HG02623 (cell line): ENCODE measurements around the gene ANO10.
"Not testable (repeated sequence)": the region's sequence is repeated elsewhere in the genome, so short reads cannot be mapped to it uniquely, and the experiment has no call there.

Source experiments
- ATAC-seq: cut with Tn5 transposase; IDR thresholded peaks from one replicate; pipeline ENCODE4 v1.9.1; 2021; ENCODE audit warnings: moderate library complexity; ENCODE audit not compliant: unreplicated experiment

ANO10 gene

GRCh38 chr3:43484926-43485488 lies 136.8 kb downstream of the ANO10 start:
- ATAC-seq: no peak

GRCh38 chr3:43481375-43481774 lies 140.4 kb downstream of the ANO10 start:
- no peak for ATAC-seq

- ATAC-seq: not testable (repeated sequence)
These were observed 143.0 kb downstream of the ANO10 start for GRCh38 chr3:43478839-43479238.

GRCh38 chr3:43478118-43478785 lies 143.6 kb downstream of the ANO10 start:
- ATAC-seq: no peak

- ATAC-seq: no peak
These were observed 144.2 kb downstream of the ANO10 start for GRCh38 chr3:43477600-43477999.

- no peak for ATAC-seq
These were observed 148.1 kb downstream of the ANO10 start for GRCh38 chr3:43473737-43474136.

GRCh38 chr3:43473244-43473643 lies 148.6 kb downstream of the ANO10 start:
- ATAC-seq: no peak

GRCh38 chr3:43468133-43468532 lies 153.7 kb downstream of the ANO10 start:
- ATAC-seq: no peak

GRCh38 chr3:43465109-43465508 lies 156.7 kb downstream of the ANO10 start:
- ATAC-seq: no peak

GRCh38 chr3:43462566-43462965 lies 159.2 kb downstream of the ANO10 start:
- ATAC-seq: not testable (repeated sequence)

GRCh38 chr3:43461345-43461744 lies 160.5 kb downstream of the ANO10 start:
- no peak for ATAC-seq

- not testable (repeated sequence) for ATAC-seq
These were observed 164.8 kb downstream of the ANO10 start for GRCh38 chr3:43457038-43457437.

GRCh38 chr3:43455233-43455632 lies 166.6 kb downstream of the ANO10 start:
- no peak for ATAC-seq

GRCh38 chr3:43453981-43454380 lies 167.8 kb downstream of the ANO10 start:
- ATAC-seq: no peak

- ATAC-seq: no peak
These were observed 170.0 kb downstream of the ANO10 start for GRCh38 chr3:43451670-43452254.

GRCh38 chr3:43448098-43448497 lies 173.7 kb downstream of the ANO10 start:
- ATAC-seq: no peak

- ATAC-seq: no peak
These were observed 176.0 kb downstream of the ANO10 start for GRCh38 chr3:43445820-43446219.

GRCh38 chr3:43442872-43443395 lies 178.9 kb downstream of the ANO10 start:
- ATAC-seq: no peak

GRCh38 chr3:43436507-43437140 lies 185.2 kb downstream of the ANO10 start:
- no peak for ATAC-seq

GRCh38 chr3:43435706-43436105 lies 186.1 kb downstream of the ANO10 start:
- no peak for ATAC-seq

GRCh38 chr3:43434431-43434830 lies 187.4 kb downstream of the ANO10 start:
- ATAC-seq: no peak

GRCh38 chr3:43432462-43432861 lies 189.3 kb downstream of the ANO10 start:
- no peak for ATAC-seq
